Measurements from ENCODE around the gene ZC3H7A.

Gene ZC3H7A

DNA sequence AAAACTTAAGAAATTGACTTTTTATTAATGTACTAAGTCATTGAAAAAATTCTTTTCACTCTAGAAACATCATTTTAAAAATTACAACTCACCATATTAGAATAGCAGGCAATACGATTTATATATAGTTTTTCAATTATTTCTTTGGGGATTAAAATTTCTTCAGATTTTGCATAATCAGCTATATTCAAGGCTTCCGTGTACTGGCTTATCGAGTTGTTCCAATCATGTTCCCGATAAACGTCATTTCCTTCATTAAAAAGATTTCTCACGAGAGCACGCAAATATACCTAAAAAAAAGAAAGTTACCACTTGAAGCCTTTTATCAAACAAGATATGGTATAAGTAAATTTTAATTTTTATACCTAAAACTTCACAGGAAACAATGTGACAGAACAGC is 18.0 kb downstream of the ZC3H7A start:
- H3K9me3 ChIP-seq (ENCODE audit: control insufficient read depth, insufficient read depth, low read depth, low read length), result no peaks in the 10 kb centered on the region
- TF ChIP-seq, protein P1, sequence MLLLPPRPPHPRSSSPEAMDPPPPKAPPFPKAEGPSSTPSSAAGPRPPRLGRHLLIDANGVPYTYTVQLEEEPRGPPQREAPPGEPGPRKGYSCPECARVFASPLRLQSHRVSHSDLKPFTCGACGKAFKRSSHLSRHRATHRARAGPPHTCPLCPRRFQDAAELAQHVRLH (tag by site-specific recombination; IDR thresholded peaks at IDR 0.05), result no peak
- TF ChIP-seq, protein P2, sequence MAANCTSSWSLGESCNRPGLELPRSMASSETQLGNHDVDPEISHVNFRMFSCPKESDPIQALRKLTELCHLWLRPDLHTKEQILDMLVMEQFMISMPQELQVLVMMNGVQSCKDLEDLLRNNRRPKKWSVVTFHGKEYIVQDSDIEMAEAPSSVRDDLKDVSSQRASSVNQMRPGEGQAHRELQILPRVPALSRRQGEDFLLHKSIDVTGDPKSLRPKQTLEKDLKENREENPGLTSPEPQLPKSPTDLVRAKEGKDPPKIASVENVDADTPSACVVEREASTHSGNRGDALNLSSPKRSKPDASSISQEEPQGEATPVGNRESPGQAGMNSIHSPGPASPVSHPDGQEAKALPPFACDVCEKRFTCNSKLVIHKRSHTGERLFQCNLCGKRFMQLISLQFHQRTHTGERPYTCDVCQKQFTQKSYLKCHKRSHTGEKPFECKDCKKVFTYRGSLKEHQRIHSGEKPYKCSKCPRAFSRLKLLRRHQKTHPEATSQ (tag by site-specific recombination; IDR thresholded peaks at IDR 0.05), result no peak
- TF ChIP-seq EGR2 (tag by site-specific recombination; IDR thresholded peaks at IDR 0.05; ENCODE audit: low read depth) (no peak), ZNF302 (tag by site-specific recombination; IDR thresholded peaks at IDR 0.05; ENCODE audit: low read depth) (no peak), KLF16 (tag by site-specific recombination; IDR thresholded peaks at IDR 0.05) (no peak), ZNF239 (tag by site-specific recombination; IDR thresholded peaks at IDR 0.05) (no peak), ZNF791 (tag by site-specific recombination; IDR thresholded peaks at IDR 0.05) (no peak), ZNF701 (tag by site-specific recombination; IDR thresholded peaks at IDR 0.05) (no peak), ZSCAN16 (tag by site-specific recombination; IDR thresholded peaks at IDR 0.05) (no peak), ZNF132 (tag by site-specific recombination; IDR thresholded peaks at IDR 0.05; ENCODE audit: borderline replicate concordance) (no peak), MYNN (tag by site-specific recombination; IDR thresholded peaks at IDR 0.05; ENCODE audit: borderline replicate concordance) (no peak), ZNF223 (tag by site-specific recombination; IDR thresholded peaks at IDR 0.05) (no peak), ZNF785 (tag by site-specific recombination; IDR thresholded peaks at IDR 0.05) (no peak), GFI1B (tag by site-specific recombination; IDR thresholded peaks at IDR 0.05) (no peak)
- TF ChIP-seq, protein P3, sequence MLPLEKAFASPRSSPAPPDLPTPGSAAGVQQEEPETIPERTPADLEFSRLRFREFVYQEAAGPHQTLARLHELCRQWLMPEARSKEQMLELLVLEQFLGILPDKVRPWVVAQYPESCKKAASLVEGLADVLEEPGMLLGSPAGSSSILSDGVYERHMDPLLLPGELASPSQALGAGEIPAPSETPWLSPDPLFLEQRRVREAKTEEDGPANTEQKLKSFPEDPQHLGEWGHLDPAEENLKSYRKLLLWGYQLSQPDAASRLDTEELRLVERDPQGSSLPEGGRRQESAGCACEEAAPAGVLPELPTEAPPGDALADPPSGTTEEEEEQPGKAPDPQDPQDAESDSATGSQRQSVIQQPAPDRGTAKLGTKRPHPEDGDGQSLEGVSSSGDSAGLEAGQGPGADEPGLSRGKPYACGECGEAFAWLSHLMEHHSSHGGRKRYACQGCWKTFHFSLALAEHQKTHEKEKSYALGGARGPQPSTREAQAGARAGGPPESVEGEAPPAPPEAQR (tag by site-specific recombination; IDR thresholded peaks at IDR 0.05), result no peak
- TF ChIP-seq, protein P4, sequence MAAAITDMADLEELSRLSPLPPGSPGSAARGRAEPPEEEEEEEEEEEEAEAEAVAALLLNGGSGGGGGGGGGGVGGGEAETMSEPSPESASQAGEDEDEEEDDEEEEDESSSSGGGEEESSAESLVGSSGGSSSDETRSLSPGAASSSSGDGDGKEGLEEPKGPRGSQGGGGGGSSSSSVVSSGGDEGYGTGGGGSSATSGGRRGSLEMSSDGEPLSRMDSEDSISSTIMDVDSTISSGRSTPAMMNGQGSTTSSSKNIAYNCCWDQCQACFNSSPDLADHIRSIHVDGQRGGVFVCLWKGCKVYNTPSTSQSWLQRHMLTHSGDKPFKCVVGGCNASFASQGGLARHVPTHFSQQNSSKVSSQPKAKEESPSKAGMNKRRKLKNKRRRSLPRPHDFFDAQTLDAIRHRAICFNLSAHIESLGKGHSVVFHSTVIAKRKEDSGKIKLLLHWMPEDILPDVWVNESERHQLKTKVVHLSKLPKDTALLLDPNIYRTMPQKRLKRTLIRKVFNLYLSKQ (tag by site-specific recombination; IDR thresholded peaks at IDR 0.05; ENCODE audit: borderline replicate concordance), result no peak
- no peak overlapping the region for H3K4me3 ChIP-seq (ENCODE audit: low read depth, low read length)
- H3K36me3 ChIP-seq (ENCODE audit: control insufficient read depth in 2 of 2, insufficient read depth in 1 of 2, low read length in 2 of 2), result peaks cover 25 to 51% of the 10 kb centered on the region in 2 experiments
- H3K27ac ChIP-seq (ENCODE audit: extremely low read depth, low read depth, low read length), result no peak overlapping the region
- H3K4me1 ChIP-seq (ENCODE audit: control insufficient read depth, insufficient read depth, low read length), result peaks cover 18% of the 10 kb centered on the region; the same call in 1 of the 2 replicates
- ChIA-PET CTCF (no interaction called here), POLR2A (no interaction called here)

DNA sequence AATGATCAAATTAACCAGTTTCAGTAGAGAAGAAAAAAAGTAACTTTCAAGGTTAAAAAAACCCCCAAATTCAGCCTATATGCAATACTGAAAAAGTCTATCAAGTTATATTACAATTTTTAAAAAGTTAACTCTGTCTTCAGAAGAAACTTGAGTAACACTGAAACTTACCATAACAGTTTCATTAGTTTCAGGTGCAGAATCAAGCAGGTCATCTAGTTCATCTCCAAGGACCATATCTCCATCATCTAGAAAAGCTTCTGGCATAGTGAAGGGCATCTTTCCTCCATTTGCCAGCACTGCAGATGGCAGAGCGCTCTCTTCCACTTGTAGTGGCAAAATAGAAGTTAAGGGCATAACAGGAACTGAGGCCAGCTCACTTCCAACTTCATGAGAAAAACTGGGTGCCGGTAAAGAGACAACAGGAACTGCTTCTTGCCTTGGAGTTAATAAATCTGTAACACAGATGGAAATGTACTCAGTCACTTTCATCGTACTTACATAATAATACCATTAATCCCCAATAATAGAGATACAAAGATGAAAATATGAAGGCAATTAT is 22.9 kb downstream of the ZC3H7A start:
- Histone ChIP-seq H3K36me3 (ENCODE audit: control insufficient read depth in 2 of 2, insufficient read depth in 1 of 2, low read length in 2 of 2) (peaks cover 41 to 77% of the 10 kb centered on the region in 2 experiments), H3K9me3 (ENCODE audit: control insufficient read depth, insufficient read depth, low read depth, low read length) (no peaks in the 10 kb centered on the region), H3K4me1 (ENCODE audit: control insufficient read depth, insufficient read depth, low read length) (no peaks in the 10 kb centered on the region), H3K27ac (ENCODE audit: extremely low read depth, low read depth, low read length) (no peak overlapping the region), H3K4me3 (ENCODE audit: low read depth, low read length) (no peak overlapping the region)
- CTCF ChIA-PET, result no interaction called here
- POLR2A ChIA-PET, result no interaction called here
- TF ChIP-seq ZNF426 (tag by site-specific recombination; IDR thresholded peaks at IDR 0.05), result no peak
- TF ChIP-seq GLIS1 (tag by site-specific recombination; IDR thresholded peaks at IDR 0.05), result no peak
- no peak for TF ChIP-seq ZIC2 (tag by site-specific recombination; IDR thresholded peaks at IDR 0.05)
- TF ChIP-seq, protein P5, sequence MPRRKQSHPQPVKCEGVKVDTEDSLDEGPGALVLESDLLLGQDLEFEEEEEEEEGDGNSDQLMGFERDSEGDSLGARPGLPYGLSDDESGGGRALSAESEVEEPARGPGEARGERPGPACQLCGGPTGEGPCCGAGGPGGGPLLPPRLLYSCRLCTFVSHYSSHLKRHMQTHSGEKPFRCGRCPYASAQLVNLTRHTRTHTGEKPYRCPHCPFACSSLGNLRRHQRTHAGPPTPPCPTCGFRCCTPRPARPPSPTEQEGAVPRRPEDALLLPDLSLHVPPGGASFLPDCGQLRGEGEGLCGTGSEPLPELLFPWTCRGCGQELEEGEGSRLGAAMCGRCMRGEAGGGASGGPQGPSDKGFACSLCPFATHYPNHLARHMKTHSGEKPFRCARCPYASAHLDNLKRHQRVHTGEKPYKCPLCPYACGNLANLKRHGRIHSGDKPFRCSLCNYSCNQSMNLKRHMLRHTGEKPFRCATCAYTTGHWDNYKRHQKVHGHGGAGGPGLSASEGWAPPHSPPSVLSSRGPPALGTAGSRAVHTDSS (tag by site-specific recombination; IDR thresholded peaks at IDR 0.05), result no peak
- TF ChIP-seq BCL11B (tag by site-specific recombination; IDR thresholded peaks at IDR 0.05; ENCODE audit: low read depth), result no peak
- no peak for TF ChIP-seq ZNF768 (tag by site-specific recombination; IDR thresholded peaks at IDR 0.05)
- TF ChIP-seq ZNF76 (tag by site-specific recombination; IDR thresholded peaks at IDR 0.05; ENCODE audit: borderline replicate concordance, low read depth), result no peak
- TF ChIP-seq KLF8 (tag by site-specific recombination; IDR thresholded peaks at IDR 0.05), result no peak
